ENCODE measurements around the gene VCL.

DNA sequence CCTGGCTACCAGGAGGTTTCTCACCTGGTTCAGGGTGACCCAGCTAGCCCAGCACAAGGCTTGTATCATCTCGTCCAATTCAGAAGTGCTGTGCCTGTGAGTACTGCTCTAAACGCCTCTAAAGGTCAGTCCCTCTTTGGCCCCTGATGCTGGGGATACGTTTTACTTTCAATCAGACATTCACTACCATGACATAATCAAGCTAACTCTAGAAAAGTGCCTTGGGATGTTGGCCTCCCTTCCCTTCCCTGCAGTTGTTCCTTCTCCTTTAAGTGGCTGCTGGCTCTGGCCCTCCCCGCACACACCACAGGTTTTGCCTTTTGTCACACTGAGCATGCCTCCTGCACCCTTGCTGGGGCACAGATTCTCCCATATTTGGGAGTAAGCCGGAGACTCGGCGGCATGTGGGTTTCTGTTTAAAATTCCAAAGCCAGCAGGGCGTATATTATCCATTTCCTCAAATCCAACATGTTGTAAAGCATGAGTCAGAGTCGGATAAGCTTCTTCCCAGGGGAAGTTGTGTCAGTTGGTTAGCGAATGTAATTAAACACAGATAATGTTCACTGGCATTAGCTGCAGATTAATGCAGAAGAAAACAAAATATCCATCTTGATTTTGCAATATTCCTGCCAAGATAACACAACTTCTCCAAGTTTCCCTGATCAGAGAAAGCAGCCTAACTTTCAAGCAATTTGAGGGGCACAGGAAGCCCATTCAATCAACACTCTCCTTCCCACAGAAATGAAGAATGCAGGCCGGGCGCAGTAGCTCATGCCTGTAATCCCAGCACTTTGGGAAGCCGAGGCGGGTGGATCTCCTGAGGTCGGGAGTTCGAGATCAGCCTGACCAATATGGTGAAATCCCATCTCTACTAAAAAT, 31.8 kb upstream of the VCL start:
- TF ChIP-seq, protein P1, sequence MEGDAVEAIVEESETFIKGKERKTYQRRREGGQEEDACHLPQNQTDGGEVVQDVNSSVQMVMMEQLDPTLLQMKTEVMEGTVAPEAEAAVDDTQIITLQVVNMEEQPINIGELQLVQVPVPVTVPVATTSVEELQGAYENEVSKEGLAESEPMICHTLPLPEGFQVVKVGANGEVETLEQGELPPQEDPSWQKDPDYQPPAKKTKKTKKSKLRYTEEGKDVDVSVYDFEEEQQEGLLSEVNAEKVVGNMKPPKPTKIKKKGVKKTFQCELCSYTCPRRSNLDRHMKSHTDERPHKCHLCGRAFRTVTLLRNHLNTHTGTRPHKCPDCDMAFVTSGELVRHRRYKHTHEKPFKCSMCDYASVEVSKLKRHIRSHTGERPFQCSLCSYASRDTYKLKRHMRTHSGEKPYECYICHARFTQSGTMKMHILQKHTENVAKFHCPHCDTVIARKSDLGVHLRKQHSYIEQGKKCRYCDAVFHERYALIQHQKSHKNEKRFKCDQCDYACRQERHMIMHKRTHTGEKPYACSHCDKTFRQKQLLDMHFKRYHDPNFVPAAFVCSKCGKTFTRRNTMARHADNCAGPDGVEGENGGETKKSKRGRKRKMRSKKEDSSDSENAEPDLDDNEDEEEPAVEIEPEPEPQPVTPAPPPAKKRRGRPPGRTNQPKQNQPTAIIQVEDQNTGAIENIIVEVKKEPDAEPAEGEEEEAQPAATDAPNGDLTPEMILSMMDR (IDR thresholded peaks at IDR 0.05; ENCODE audit: insufficient read depth, low read length): no peak
- no peak for TF ChIP-seq POLR2AphosphoS5 (IDR thresholded peaks at IDR 0.05; ENCODE audit: low read depth)
- TF ChIP-seq GABPA (IDR thresholded peaks at IDR 0.05; ENCODE audit: low read depth): no peak
- TF ChIP-seq REST (IDR thresholded peaks at IDR 0.05; ENCODE audit: insufficient replicate concordance, low read depth): no peak
- no peak for TF ChIP-seq SPI1 (IDR thresholded peaks at IDR 0.05; ENCODE audit: borderline replicate concordance, low read depth)

Measured in HL-60 (cell line).